Mesodermal cell (in vitro differentiated cells): ENCODE data around the gene FGF1.
"Not testable (repeated sequence)": the region's sequence is repeated elsewhere in the genome, so short reads cannot be mapped to it uniquely, and the experiment has no call there.

Experiments used
- H3K27ac ChIP-seq: 2 replicates; pipeline ENCODE4 v1.7.0; 2013; ENCODE audit warnings: mild to moderate bottlenecking, low read depth, low read length, moderate library complexity; ENCODE audit not compliant: severe bottlenecking
- H3K36me3 ChIP-seq: 2 replicates; pipeline ENCODE4 v1.7.1; 2013; ENCODE audit warnings: mild to moderate bottlenecking, low read length, moderate library complexity; ENCODE audit not compliant: control insufficient read depth, insufficient read depth
- H3K4me1 ChIP-seq: one replicate; pipeline ENCODE4 v1.7.1; 2013; ENCODE audit warnings: mild to moderate bottlenecking, low read length; ENCODE audit not compliant: insufficient read depth, control insufficient read depth, poor library complexity, severe bottlenecking
- H3K4me3 ChIP-seq: 2 replicates; pipeline ENCODE4 v1.7.0; 2013; ENCODE audit warnings: low read length, control low read depth, mild to moderate bottlenecking; ENCODE audit not compliant: insufficient read depth, poor library complexity, severe bottlenecking; ENCODE audit errors: extremely low read depth
- H3K9me3 ChIP-seq: 2 replicates; pipeline ENCODE4 v1.7.1; 2013; ENCODE audit warnings: mild to moderate bottlenecking, low read length, moderate library complexity; ENCODE audit not compliant: control insufficient read depth
- WGBS, 2 experiments: methylation state at CpG; one replicate each; pipeline ENCODE4 v1.1.5; 2013; ENCODE audit warnings: missing lambda C conversion rate in 2 of 2; ENCODE audit not compliant: insufficient coverage in 2 of 2; 5-methylcytosine and 5-hydroxymethylcytosine counted together

The FGF1 gene

DNA sequence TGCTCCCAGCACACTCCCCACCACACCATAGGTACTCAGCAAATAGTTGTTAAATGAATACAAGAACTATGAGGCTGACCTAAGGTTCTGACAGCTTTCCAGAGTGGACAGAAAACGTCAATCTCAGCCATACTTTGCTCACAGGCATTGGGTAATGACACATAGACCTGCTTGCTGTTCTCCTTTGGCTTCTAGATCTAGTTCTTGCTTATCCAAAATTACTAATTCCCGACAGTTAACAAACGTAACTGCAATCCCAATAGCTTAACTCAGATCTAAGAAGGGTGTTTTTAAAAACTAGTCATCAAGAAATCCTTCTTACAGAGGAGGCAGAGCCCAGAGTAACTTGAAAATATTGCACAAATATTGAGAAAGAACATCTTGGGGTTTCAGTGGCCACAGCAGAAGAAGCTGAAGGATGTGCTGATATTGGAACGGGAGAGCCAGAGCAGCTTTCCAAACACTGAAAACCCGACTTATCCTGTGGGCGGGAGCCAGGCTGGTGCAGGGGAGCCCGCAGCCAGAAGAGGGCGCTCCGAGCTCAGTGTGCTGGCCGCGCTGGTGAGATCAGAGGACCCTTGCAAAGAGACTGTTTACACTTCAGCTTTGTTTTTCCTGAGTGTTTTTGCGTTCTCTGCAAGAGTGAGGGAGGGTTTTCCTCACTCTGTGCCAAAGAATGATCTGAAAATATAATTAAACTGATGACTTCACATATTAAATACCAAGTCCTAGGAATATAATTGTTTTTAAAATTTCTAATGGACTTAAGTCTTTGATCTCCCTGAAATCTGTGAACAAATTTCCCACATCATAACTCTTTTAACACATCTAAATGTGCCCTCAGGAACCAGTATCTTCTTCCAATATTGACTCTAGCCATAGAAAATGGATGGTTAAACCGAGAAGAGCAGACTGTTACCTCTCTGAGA is 30.3 kb downstream of the FGF1 start:
- no peak overlapping the region for H3K4me3 ChIP-seq
- no peaks in the 10 kb centered on the region for H3K9me3 ChIP-seq
- H3K36me3 ChIP-seq: no peaks in the 10 kb centered on the region
- no peak overlapping the region for H3K27ac ChIP-seq
- 15 to 23% methylated on average over 4 to 9 of the region's 13 CpGs for WGBS, 2 experiments
- H3K4me1 ChIP-seq: peaks cover 15% of the 10 kb centered on the region

DNA sequence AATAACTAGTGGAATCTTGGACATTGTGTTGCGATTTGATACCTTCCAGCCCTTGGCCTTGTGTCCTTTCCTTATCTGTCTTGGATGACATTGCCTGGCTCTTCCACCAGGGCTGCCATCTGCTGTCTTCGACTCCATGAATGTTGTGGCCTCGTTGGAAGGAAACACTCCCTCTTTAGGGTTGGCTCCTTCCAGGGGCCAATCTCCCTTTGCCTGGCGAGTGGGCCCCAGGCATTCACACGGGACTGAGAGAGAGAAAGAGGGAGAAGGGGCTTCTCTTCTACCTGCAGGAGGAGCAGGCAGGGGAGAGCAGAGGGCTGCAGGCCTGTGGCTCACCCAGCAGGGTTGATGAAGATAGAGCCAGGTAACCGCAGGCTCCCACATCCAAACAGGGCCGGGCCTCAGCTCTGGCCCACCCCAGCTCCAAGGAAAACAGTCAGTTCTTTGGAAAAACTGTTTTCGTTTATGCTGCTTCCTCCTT is 31.3 kb downstream of the FGF1 start:
- WGBS, 2 experiments: 76 to 85% methylated on average over 5 to 8 of the region's 8 CpGs
- H3K4me1 ChIP-seq: peaks cover 15% of the 10 kb centered on the region
- no peak overlapping the region for H3K27ac ChIP-seq
- no peaks in the 10 kb centered on the region for H3K36me3 ChIP-seq
- H3K4me3 ChIP-seq: no peak overlapping the region
- H3K9me3 ChIP-seq: no peaks in the 10 kb centered on the region

- Histone ChIP-seq H3K36me3 (no peaks in the 10 kb centered on the region), H3K4me1 (peaks cover 15% of the 10 kb centered on the region), H3K4me3 (no peak overlapping the region), H3K9me3 (no peaks in the 10 kb centered on the region), H3K27ac (no peak overlapping the region)
- WGBS, 2 experiments: 99 to 100% methylated on average over 4 to 5 of the region's 7 CpGs
Measured at GRCh38 chr5:142653321-142653720, 32.6 kb downstream of the FGF1 start.

DNA sequence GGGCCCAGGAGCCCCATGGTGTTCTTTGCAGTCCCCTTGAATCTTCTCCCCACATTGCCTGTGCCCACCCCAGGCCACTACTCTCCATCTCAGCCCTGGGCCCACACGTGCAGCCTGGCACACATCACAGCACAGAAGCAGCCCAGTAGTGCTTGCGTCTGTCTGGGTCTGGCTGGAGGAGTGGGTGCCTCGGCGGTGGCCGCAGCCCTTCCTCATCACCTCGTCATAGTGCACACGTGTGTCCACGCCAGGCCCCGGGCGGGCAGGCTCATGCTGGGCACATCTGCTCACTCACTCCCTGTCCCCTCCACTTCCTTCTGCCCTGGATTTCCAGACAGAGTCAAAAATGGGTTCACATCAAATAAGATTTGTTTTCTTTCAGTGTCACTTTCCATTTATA is 33.3 kb downstream of the FGF1 start:
- H3K4me1 ChIP-seq: peaks cover 12% of the 10 kb centered on the region
- no peak overlapping the region for H3K27ac ChIP-seq
- no peaks in the 10 kb centered on the region for H3K9me3 ChIP-seq
- 96 to 98% methylated on average over 9 to 10 of the region's 10 CpGs for WGBS, 2 experiments
- H3K4me3 ChIP-seq: no peak overlapping the region
- H3K36me3 ChIP-seq: no peaks in the 10 kb centered on the region

DNA sequence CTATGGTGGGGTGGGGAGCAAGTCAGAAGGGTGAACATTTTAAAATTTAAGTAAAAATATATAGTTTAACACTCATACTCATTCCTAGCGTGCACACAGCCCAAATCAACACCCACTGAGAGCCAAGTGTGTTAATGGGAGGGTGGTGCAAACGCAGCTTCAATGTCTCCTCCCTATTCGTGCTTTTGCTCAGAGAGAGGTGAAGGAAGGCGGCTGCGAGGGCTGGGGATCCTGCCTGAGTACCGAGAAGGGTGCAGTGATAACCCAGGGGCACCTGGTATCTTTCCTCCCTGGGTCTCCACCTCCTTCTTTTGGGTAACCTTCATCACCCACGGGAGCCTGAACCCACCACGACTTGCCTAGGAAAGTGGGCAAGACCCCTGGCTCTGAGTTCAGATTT is 35.0 kb downstream of the FGF1 start:
- H3K4me1 ChIP-seq: peaks cover 7% of the 10 kb centered on the region
- H3K36me3 ChIP-seq: no peaks in the 10 kb centered on the region
- no peaks in the 10 kb centered on the region for H3K9me3 ChIP-seq
- H3K27ac ChIP-seq: no peak overlapping the region
- H3K4me3 ChIP-seq: no peak overlapping the region
- WGBS, 2 experiments: 80 to 87% methylated on average over 1 to 6 of the region's 8 CpGs

GRCh38 chr5:142650060-142650459 is 35.8 kb downstream of the FGF1 start:
- H3K4me3 ChIP-seq: no peak overlapping the region
- peaks cover 8% of the 10 kb centered on the region for H3K4me1 ChIP-seq
- WGBS, 2 experiments: 100% methylated on average over 3 of the region's 3 CpGs
- no peak overlapping the region for H3K27ac ChIP-seq
- no peaks in the 10 kb centered on the region for H3K36me3 ChIP-seq
- H3K9me3 ChIP-seq: no peaks in the 10 kb centered on the region

DNA sequence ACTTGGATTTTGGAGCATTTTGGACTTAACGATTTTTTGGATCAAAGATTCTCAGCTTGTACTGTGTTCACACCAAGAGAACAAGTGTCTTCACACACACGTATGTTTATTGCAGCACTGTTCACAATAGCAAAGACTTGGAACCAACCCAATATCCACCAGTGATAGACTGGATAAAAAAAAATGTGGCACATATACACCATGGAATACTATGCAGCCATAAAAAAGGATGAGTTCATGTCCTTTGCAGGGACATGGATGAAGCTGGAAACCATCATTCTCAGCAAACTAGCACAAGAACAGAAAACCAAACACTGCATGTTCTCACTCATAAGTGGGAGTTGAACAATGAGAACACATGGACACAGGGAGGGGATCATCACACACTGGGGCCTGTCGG is 37.8 kb downstream of the FGF1 start:
- WGBS, 2 experiments: 89 to 100% methylated on average over 1 of the region's 3 CpGs
- not testable (repeated sequence) for H3K9me3 ChIP-seq, H3K4me3 ChIP-seq, H3K36me3 ChIP-seq, H3K27ac ChIP-seq
- peaks cover 25% of the 10 kb centered on the region for H3K4me1 ChIP-seq

- 73 to 79% methylated on average over 1 of the region's 1 CpG for WGBS, 2 experiments
- Histone ChIP-seq H3K27ac (peak overlapping the region; percentile 81), H3K9me3 (no peaks in the 10 kb centered on the region), H3K4me1 (peaks cover 35% of the 10 kb centered on the region), H3K4me3 (no peak overlapping the region), H3K36me3 (no peaks in the 10 kb centered on the region)
Measured at GRCh38 chr5:142645456-142645855, 40.4 kb downstream of the FGF1 start.

- H3K36me3 ChIP-seq: no peaks in the 10 kb centered on the region
- H3K27ac ChIP-seq: peak overlapping the region; percentile 81
- no peak overlapping the region for H3K4me3 ChIP-seq
- 48 to 75% methylated on average over 7 to 9 of the region's 10 CpGs for WGBS, 2 experiments
- peaks cover 35% of the 10 kb centered on the region for H3K4me1 ChIP-seq
- no peaks in the 10 kb centered on the region for H3K9me3 ChIP-seq
Measured at GRCh38 chr5:142644640-142645361, 41.1 kb downstream of the FGF1 start.

- Histone ChIP-seq H3K36me3 (no peaks in the 10 kb centered on the region), H3K4me1 (peaks cover 35% of the 10 kb centered on the region), H3K27ac (peak overlapping the region; percentile 81), H3K9me3 (no peaks in the 10 kb centered on the region), H3K4me3 (no peak overlapping the region)
- WGBS, 2 experiments: 75 to 78% methylated on average over 2 to 5 of the region's 5 CpGs
Measured at GRCh38 chr5:142644127-142644526, 41.8 kb downstream of the FGF1 start.
